Activated CD4-positive, alpha-beta T cell treated with anti-CD3 and anti-CD28 coated beads for 24 hours (primary cell): ENCODE measurements around the gene MOCS1.

Experiments
- DNase-seq, 2 donors: peaks; one replicate each; pipeline ENCODE4 v3.0.0-alpha.2; 2020; ENCODE audit warnings: low read depth in 2 of 2

MOCS1 gene

DNA sequence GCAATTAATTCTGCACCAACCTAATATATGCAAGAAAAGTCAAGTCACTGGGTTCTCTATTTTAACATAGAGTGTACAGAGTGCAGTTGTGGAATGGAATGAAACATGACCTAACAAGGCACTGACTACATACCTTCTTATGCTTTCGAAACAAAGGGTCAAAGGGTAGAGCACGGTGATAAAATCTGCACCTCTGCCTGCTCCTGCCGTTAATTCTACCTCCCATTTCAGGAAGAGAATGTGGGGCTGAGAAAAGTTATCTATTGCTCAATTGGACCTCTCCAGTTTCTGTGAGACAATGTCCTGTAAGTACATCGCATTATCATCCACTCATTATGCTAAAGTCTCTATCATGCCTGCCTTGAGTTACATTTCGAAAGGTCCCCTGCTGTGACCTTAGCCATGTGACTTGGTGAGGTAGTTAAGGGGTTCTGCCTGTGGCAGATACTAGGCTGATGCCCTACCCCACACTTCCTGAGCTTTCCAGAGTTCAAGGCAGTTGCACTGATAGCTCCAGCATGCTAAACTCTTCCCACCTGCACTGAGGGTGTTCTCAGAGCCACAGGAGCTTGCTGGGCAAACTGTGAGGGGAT is 14.0 kb upstream of the MOCS1 start:
- no peak for DNase-seq

DNA sequence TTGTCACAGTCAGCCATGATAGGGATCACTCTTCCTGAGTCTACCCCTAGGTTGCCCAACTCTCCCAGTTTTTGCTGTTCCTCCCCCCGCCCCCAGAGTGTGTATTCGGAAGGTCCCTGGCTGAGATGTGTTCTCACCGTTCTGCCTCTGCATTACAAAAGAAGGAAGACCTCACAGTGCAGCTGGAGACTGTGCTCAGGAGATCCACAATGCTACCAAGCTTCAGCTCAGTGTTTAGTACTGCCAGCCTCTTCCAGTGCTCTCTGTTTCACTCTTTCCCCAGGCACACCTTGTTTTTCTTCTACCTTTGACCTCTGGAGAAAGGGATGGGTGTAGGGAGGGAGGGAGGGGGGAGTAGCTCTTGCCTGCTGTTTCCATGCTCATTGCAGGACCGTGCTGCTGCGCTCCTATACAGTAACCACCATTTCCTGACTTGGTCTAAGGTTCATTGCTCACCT is 13.4 kb upstream of the MOCS1 start:
- no peak for DNase-seq

DNA sequence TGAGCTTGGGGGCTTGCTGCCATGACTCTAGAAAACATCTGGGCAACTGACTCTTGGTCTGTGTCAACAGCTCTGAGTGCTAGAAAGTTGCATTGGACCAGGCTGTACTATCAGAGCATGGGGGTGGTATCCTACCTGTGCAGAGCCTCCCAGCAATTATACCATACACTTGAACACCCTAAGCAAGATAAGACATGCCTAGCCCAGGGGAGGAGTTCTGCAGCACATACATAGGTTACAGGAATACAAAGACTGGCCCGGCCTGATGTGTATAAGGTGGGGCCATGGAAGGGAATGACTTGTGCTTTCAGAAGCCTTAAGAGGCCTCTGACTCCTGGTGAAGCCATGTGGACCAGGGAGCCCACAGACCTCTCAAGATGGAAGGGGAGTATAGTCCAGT is 11.4 kb upstream of the MOCS1 start:
- no peak for DNase-seq

DNA sequence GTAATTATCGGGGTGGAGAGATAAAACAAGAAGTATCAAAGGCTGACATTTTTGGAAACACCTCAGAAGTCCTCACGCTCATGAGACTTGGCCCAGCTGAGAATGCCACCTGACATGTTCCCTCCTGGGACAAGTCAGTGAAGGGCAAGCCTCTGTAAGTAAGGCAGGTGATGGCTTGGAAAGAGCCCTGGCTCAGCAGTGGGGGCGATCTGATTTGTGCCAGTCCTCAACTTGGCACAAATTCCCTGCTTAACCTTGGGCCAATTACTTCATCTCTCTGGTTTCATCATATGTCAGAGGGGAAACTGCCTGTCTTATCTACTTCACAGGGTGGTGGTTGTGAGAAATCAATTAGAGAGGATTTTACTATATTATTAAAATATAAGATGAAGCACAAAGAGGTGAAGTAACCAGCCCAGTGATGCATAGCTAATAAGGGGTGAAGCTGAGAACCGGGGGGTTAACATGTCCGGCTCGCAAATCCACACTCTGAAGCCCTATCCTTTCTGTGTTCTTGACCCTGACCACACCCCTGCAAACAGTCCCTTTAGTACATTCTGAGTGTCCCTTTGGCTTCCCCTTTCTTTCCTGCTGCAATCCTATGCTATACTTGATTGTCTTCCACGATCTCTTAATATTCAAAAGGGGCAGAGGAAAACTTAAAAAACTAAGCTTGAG is 8.8 kb upstream of the MOCS1 start:
- DNase-seq = no peak

DNA sequence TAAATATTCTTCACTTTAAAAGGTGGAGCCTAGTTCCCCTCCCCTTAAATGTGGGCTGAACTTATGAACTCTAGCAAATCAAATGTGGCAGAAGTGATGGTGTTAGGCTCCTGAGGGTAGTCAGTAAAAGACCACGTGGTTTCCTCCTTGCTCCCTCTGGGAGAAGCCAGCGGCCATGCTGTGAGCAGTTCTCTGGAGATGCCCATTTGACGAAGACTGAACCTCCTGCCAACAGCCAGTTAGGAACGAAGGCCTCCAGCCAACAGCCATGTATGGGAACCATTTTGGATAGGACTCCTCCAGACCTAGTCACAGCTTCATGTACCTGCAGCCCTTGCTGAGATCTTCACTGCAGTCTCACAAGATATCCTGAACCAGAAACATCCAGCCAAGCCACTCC is 7.6 kb upstream of the MOCS1 start:
- DNase-seq = no peak

DNA sequence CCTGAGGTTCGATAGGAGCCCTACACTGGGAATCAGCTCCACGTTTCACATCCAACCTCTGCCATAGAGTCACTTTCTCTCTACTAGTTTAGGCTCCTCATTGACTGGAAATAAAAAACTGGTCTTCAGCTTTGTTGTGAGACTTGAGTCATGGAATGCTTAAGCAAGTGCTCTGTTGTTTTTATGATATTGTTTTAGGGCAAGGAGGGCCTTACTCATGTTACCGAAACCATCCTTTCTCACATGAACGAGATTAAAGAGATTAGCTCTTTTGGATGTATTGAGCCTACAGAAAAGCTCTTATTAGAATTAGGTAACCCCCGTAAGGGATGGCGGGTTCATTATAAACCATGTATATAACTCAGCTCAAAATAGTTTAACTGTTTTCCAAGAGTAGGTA is 6.9 kb upstream of the MOCS1 start:
- DNase-seq = no peak

DNA sequence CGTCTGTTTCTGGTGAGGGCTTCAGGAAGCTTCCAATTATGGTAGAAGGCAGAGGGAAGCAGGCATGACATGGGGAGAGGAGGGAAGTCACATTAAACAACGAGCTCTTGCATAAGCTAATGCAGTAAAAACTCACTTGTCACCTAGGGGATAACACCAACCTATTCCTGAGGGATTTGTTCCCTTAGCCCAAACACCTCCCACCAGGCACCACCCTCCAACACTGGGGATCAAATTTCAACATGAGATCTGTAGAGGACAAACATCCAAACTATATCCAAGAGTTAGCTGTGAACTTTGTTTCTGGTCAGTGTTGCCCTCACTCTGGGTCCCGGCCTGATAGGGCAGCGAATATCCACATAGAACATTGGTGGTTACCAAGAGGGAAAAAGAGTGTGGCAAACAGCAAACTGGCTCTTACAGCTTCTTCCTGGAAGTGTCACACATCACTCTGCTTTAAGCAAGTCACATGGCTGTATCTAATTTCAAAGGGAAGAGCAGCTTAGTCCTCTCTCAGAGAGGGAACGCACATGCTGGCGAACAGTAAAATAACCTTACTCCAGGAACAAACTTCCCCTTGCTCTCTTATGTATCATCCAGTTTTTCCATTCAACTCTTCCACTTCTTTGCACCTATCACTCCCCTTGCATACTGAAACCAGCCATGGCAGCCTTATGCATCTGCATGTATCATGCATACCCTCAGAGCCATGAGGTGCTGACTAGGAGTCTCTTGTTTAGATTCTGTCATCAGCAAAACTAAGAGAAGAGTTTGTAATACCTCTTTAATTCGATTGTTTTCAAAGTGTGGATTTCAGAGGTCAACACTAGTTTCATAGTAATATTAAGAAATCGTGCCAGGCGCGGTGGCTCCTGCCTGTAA is 4.8 kb upstream of the MOCS1 start:
- no peak for DNase-seq

DNA sequence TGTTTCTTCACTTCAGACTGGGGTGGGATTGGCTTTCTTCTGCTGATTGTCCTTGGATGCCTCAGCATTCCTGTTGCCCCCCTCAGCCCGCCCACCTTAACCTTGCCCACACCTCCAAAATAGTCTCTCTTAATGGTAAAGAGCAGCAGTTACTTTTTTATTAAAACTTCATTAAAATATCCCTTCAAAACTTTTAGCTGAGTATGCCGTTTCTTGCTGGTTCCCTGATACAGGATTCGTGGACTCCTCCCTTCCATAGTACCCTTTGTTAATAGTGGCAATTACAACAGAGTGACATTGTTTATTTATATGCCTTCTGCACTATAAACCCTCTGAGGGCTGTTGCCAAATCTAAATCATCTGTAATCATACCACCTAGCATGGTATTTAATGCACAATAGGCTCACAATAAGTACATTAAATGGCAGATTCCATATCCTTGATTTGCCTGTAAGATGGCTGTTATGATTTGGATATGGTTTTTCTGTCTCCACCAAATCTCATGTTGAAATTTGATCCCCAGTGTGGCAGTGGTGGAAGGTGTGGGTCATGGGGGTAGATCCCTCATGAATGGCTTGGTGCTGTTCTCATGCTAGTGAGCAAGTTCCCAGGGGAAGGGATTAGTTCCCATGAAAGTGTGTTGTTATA is 3.5 kb upstream of the MOCS1 start:
- DNase-seq = no peak

DNA sequence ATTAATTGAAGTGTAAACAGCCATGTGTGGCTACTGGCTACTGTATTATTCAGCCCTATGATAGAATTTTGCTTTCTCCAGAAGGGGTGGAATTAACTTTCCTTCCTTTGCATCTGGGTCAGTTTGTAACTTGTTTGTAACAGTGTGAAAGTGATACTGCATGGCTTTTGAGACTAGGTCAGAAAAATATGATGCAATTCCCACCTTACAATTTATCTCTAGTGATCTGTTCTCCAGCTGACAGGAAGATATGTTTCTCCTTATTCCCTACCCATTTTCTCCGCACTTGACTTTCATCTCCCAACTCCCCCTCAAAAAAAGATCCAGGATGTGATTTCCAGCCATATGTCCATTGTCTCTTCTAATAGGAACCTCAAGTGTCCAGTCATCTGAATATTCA is 2.6 kb upstream of the MOCS1 start:
- DNase-seq = no peak

DNA sequence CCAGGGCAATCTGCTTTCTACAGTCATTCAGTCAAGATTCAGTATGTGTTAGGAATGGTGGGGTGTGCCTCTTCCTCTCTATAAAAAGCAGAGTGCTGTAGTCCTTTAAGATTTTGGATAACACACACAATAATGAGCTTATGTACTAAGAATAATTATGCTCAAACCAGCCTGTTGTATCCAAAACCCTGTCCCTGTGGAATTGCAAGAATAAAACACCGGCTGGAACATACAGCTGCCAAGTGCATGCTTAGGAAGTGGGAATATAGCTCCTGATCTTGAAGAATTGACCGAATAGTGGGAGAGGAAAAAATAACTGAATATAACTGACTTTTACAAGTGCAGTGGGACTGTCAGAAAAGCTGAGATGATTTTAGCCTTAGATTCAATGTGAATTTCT is 979 bp upstream of the MOCS1 start:
- DNase-seq = no peak

DNA sequence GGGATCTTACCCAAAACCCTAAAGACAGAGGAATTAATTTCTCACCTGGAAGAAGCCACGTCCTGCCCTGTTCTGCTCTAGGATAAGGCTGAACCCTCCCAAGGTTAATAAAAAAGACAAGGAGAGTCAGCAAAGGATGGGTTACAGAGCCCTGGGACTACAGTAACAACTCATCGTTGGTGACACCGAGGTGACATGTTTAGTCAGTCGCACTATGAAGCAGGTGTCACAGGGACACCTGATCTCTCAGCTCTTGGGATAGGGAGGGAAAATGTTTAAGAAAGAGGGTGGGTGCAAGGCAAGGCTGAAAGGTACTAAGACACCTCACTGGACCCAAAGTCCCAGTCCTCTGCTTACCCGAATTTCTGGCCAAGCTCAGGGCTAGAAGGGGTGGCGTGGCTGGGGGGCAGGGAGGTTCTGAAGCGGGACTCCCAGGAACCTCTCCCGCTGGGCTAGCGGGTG is 562 bp downstream of the MOCS1 start:
- DNase-seq = no peak

DNA sequence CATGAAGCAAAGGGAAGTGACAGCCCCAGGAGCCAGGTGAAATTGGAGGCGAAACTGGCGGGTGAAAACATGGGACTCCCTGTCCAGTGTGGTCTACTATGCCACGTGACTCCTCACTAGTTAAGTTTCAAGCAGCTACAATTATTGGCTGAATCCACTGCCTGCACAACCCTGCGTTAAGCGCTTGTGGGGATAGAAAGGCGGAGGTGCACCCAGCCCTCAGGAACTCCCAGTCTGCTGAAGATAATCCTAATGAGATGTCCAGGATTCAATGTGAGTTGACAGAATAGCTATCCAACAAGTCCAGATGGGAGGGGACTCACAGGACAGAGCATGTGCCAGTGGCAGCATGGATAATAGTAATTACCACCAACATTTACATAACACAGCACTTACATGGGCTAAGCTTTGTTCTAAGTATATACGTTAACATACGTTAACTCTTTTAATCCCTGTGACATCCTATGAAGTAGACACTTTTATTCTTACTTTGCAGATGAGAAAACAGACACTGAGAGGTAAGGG is 1.8 kb downstream of the MOCS1 start:
- DNase-seq = no peak

DNA sequence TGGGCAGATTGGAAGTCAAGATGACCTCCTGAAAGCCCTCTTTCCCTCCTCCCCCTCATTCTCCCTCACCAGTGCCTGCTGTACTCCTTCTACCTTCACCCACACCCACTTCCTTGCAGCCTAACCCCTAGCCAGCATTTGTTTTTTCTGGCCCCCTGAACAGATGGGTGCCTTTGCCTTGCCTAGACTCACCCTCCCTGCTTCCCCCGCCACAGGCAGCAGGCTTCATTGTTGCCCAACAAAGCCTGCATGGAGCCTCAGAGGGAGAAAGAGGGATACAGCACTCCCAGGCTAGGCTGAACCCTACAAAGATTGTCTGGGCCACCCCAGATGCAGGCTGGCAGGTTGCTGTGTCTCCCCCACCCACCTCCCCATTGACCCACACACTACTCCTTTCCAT is 2.7 kb downstream of the MOCS1 start:
- DNase-seq = no peak

DNA sequence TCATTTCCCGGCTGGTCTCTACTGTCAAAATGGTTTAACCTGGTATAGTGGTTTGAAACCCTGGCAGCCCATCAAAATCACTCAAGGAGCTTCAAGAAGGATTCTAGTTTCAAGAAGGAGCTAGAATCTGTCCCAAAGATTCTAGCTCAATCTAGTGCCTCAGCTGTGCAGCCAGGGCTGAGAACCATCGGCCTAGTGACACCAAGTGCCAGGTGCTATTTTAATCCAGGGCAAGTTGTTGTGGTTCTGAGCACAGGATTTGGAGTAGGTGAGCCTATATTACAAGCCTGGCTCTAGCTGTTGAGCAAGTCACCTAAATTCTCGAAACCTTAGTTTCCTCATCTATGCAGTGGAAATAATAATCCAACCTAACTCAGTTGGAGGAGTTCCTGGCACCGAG is 3.7 kb downstream of the MOCS1 start:
- no peak for DNase-seq

DNA sequence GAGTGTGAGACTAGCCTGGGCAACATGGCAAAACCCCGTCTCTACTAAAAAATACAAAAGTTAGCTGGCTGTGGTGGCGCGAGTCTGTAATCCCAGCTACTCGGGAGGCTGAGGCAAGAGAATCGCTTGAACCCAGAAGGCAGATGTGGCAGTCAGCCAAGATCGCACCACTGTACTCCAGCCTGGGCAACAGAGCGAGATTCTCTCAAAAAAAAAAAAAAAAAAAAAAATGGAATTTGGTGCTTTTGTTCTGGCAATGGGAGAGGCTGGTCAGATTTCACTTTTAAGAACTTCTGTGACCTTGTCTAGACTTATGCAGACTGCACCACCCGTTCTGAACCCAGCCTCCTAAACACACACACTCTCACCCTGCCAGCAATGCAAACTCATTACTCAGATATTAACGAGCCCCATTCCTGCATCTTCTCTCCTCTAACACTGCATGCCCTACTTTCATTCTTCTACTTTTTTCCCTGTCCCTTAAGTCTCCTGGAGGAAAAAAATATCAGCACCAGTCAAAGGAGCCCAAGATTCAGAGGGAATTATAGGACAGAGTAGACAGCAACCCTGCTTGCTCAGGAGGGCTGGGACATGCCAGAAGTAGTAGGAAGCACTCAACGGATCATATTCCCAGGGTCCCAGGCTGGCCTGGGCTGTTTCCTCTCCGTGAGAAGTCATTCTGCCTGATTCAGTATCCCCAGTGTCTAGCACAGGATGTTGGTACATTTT is 4.4 kb downstream of the MOCS1 start:
- no peak for DNase-seq

DNA sequence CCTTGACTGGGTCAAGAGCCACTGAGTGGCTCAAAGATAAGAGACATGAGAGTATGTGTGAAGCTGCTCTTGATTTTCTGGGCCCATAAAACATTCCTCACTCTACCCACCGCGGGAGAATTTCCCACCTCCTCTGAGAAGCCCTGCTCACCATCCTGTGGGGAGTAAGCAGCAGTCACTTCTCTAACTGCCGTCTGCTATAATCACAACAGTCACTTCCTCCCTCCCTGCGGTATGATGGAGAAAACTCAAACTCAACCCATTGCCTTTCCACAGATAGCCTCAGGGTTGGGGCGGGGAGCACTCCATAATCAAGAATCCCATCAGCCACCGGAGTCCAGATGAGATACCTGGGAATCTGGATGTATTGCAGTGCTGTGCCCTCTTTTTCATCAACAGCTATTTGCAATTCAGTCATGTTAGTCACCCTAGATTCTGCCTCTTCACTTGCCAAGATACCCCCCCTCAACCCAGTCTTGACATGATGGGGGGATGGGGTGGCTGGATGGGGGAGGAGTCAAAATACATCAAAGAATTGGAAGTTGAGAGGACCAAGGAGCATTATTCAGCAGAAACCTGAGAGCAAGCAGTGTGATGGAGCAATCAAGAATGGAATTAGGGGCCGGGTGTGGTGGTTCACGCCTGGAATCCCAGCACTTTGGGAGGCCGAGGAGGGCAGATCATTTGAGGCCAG is 5.1 kb downstream of the MOCS1 start:
- no peak for DNase-seq

DNA sequence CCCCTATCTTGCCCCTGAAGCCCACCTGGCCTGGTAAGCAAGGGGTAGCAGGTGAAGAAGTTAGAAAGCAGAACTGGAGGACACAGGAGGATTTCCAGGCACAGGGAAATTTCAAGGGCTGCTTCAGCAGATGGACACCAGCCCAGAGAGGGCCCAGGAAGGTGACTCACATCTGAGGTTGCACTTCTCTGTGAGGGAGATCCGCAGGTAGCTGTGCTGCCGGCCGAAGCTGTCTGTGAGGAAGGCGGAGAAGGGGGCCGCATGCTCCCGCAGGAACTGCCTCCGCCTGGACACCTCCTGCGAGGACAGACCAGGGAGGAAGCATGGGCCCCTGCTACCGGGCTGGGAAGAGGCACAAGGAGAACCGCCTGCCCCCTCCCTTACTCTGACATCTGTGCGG is 7.1 kb downstream of the MOCS1 start:
- DNase-seq = no peak

DNA sequence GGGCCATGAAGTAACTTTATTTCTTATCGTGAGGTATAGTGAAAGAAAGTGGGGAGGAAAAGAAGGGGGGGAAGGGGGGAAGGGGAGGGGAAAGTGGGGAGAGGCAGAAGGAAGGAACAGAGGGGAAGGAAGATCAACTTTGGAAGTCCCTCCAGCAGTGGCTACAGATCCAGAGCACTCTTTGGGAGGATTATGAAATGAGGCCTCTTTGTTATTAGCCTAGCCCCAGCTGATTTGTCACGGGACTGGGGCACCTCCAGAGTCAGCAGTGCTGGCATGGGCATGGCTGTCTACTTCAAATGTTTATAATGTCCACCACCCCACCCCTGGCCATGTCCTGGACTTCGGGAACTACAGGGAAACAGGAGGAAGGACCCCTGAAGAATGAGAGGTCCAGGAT is 7.6 kb downstream of the MOCS1 start:
- no peak for DNase-seq

DNA sequence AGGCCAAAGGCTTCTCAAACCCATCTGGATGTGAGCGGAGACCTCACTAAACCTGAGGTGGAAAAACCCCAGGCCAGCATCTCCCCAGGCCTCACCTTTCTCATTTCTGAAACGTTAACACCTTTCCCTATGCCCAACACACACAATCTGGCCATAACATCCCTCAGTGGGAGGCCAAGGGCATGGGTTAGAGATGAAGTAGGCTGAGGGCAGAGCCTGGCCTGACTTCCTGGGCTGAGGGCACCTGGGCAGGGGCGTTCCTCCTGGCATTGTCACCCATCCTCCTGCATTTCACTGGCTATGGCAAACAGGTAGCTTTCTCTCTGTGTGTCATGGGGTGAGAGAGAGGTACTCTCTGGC is 8.4 kb downstream of the MOCS1 start:
- DNase-seq = no peak

DNA sequence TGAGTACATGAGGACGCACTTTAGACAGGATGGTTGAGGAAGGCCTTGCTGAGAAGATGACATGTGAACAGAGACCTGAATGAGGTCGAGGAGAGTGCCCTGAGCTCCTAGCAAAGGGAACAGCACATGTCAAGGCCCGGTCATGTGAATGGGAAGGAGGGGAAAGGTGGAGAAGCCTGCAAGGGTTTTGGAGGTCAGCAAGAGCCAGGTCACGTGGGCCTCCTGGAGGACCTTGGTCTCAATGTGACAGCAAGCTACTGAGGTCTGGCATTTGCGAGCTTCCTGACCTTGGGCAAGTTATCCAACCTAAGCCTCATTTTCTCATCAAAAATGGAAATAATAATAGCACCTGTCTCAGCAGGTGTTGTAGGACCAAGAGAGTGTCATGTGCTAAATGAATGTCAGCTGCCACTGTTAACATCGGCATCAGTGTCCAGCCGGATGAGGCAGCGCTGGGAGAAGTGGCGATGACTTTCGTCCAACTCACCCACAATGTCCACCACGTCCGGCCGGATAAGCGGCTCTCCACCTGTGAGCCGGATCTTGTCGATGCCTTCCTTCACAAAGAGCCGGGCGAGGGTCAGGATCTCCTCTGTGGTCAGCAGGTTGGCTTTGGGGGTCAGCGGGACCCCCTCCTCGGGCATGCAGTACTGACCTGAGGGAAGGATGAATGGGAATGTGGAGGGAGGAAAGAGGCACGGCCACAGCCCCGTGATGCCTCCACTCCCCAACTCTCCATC is 8.9 kb downstream of the MOCS1 start:
- no peak for DNase-seq
